Measurements from ENCODE around the gene KIR2DL3.
"Not testable (repeated sequence)": the region's sequence is repeated elsewhere in the genome, so short reads cannot be mapped to it uniquely, and the experiment has no call there.

Gene KIR2DL3

GRCh38 chr19:54738306-54738705 lies at the start of gene KIR2DL3:
TSS of gene KIR2DL3 (plus strand) at chr19:54738513. CDS start at chr19:54738546, 33 bp downstream.
- DNase-seq, result not testable (repeated sequence)

- DNase-seq, result no peak
These were observed 46.6 kb upstream of the KIR2DL3 start for GRCh38 chr19:54691582-54692297.

GRCh38 chr19:54692298-54692615 lies 46.1 kb upstream of the KIR2DL3 start:
- no peak for DNase-seq

GRCh38 chr19:54694648-54695047 lies 43.7 kb upstream of the KIR2DL3 start:
- no peak for DNase-seq

GRCh38 chr19:54696117-54696548 lies 42.2 kb upstream of the KIR2DL3 start:
- DNase-seq, result no peak

GRCh38 chr19:54696766-54697165 lies 41.5 kb upstream of the KIR2DL3 start:
- DNase-seq, result no peak

- DNase-seq, result not testable (repeated sequence)
These were observed 40.6 kb upstream of the KIR2DL3 start for GRCh38 chr19:54697716-54698115.

- DNase-seq, result no peak
These were observed 33.4 kb upstream of the KIR2DL3 start for GRCh38 chr19:54704928-54705327.

- DNase-seq, result no peak
These were observed 30.4 kb upstream of the KIR2DL3 start for GRCh38 chr19:54707962-54708361.

GRCh38 chr19:54708781-54709180 lies 29.5 kb upstream of the KIR2DL3 start:
- DNase-seq, result no peak

GRCh38 chr19:54709212-54709948 lies 28.9 kb upstream of the KIR2DL3 start:
- DNase-seq, result no peak

- not testable (repeated sequence) for DNase-seq
These were observed 28.4 kb upstream of the KIR2DL3 start for GRCh38 chr19:54709956-54710355.

- DNase-seq, result no peak
These were observed 14.2 kb upstream of the KIR2DL3 start, which contains the start of gene KIR3DL3 for GRCh38 chr19:54724142-54724541. TSS of gene KIR3DL3 (plus strand) at chr19:54724442. CDS start at chr19:54724497, 55 bp downstream.

GRCh38 chr19:54724644-54725043 lies 13.7 kb upstream of the KIR2DL3 start:
- no peak for DNase-seq

- DNase-seq, result no peak
These were observed 13.0 kb upstream of the KIR2DL3 start for GRCh38 chr19:54725321-54725720.

- DNase-seq, result no peak
These were observed 10.8 kb upstream of the KIR2DL3 start for GRCh38 chr19:54727562-54727961.

GRCh38 chr19:54728167-54728566 lies 10.1 kb upstream of the KIR2DL3 start:
- no peak for DNase-seq

GRCh38 chr19:54729416-54730188 lies 8.7 kb upstream of the KIR2DL3 start:
- no peak for DNase-seq

GRCh38 chr19:54731191-54731590 lies 7.1 kb upstream of the KIR2DL3 start:
- no peak for DNase-seq

GRCh38 chr19:54738715-54739114 lies 402 bp downstream of the KIR2DL3 start:
- DNase-seq, result no peak

GRCh38 chr19:54739587-54740497 lies 1.5 kb downstream of the KIR2DL3 start:
- no peak for DNase-seq

- DNase-seq, result not testable (repeated sequence)
These were observed 3.6 kb downstream of the KIR2DL3 start for GRCh38 chr19:54741950-54742349.

All from stimulated activated CD8-positive, alpha-beta memory T cell treated with anti-CD3 and anti-CD28 coated beads, Interleukin-4, amount 100 ng/mL, for 48 hours (primary cell).